ENCODE results near the gene ZBTB46. TPM values are rescaled to one million over a fixed set of nuclear protein-coding genes. Genes with fewer than 3 reads are reported as not detected.
"Not testable (repeated sequence)": the region's sequence is repeated elsewhere in the genome, so short reads cannot be mapped to it uniquely, and the experiment has no call there.

Gene ZBTB46
- total RNA-seq, 1 experiment from 2014 or later = 1.1 TPM

- CTCF ChIA-PET = no interaction called here
- intact Hi-C loops (cut with micrococcal nuclease; ENCODE audit: unreplicated experiment) = loop anchor here (10.0 kb wide), 1 partner anchor 196 kb away; the partner anchor contains the start of gene SAMD10
- no peak overlapping the region for H3K4me3 ChIP-seq (ENCODE audit: low read depth, low read length, poor library complexity, severe bottlenecking)
- TF ChIP-seq EZH2 (IDR thresholded peaks at IDR 0.05; ENCODE audit: borderline replicate concordance, low read depth, low read length, poor library complexity, severe bottlenecking) (no peak), CTCF (conservative IDR thresholded peaks at IDR 0.05; ENCODE audit: low read depth, low read length) (no peak)
- no peak for DNase-seq (ENCODE audit: low spot score)
- H3K4me1 ChIP-seq (ENCODE audit: insufficient read depth, low read length, poor library complexity, severe bottlenecking) = no peaks in the 10 kb centered on the region
- BruUV-seq (replicated peaks) = no TSS peak
- no peak overlapping the region for H3K27ac ChIP-seq (ENCODE audit: low read depth, low read length, poor library complexity, severe bottlenecking)
- H3K36me3 ChIP-seq (ENCODE audit: insufficient read depth, low read length, poor library complexity, severe bottlenecking) = no peaks in the 10 kb centered on the region
- POLR2A ChIA-PET (ENCODE audit: low non-redundant PET) = no interaction called here
- H3K9me3 ChIP-seq (ENCODE audit: low read depth, low read length, poor library complexity, severe bottlenecking) = no peaks in the 10 kb centered on the region
- H3K27me3 ChIP-seq (replicated peaks; ENCODE audit: insufficient read depth, low read depth, low read length, poor library complexity) = no peaks in the 10 kb centered on the region
These were observed 52.2 kb downstream of the ZBTB46 start for GRCh38 chr20:63778857-63779256.

GRCh38 chr20:63778034-63778752 lies 52.9 kb downstream of the ZBTB46 start:
- intact Hi-C loops (cut with micrococcal nuclease; ENCODE audit: unreplicated experiment) = loop anchor here (10.0 kb wide), 1 partner anchor 197 kb away; the partner anchor contains the start of gene SAMD10
- Histone ChIP-seq H3K4me3 (ENCODE audit: low read depth, low read length, poor library complexity, severe bottlenecking) (no peak overlapping the region), H3K27me3 (replicated peaks; ENCODE audit: insufficient read depth, low read depth, low read length, poor library complexity) (no peaks in the 10 kb centered on the region), H3K27ac (ENCODE audit: low read depth, low read length, poor library complexity, severe bottlenecking) (no peak overlapping the region), H3K9me3 (ENCODE audit: low read depth, low read length, poor library complexity, severe bottlenecking) (no peaks in the 10 kb centered on the region), H3K36me3 (ENCODE audit: insufficient read depth, low read length, poor library complexity, severe bottlenecking) (no peaks in the 10 kb centered on the region), H3K4me1 (ENCODE audit: insufficient read depth, low read length, poor library complexity, severe bottlenecking) (no peaks in the 10 kb centered on the region)
- TF ChIP-seq EZH2 (IDR thresholded peaks at IDR 0.05; ENCODE audit: borderline replicate concordance, low read depth, low read length, poor library complexity, severe bottlenecking) (no peak), CTCF (conservative IDR thresholded peaks at IDR 0.05; ENCODE audit: low read depth, low read length) (no peak)
- no TSS peak for BruUV-seq (replicated peaks)
- ChIA-PET POLR2A (ENCODE audit: low non-redundant PET) (no interaction called here), CTCF (no interaction called here)
- no peak for DNase-seq (ENCODE audit: low spot score)

- H3K4me1 ChIP-seq (ENCODE audit: insufficient read depth, low read length, poor library complexity, severe bottlenecking) = no peaks in the 10 kb centered on the region
- POLR2A ChIA-PET (ENCODE audit: low non-redundant PET) = no interaction called here
These were observed 53.5 kb downstream of the ZBTB46 start for GRCh38 chr20:63777614-63778013.

GRCh38 chr20:63776875-63777274 lies 54.2 kb downstream of the ZBTB46 start:
- CTCF ChIA-PET; H3K4me3 ChIP-seq (ENCODE audit: low read depth, low read length, poor library complexity, severe bottlenecking); H3K9me3 ChIP-seq (ENCODE audit: low read depth, low read length, poor library complexity, severe bottlenecking); H3K27me3 ChIP-seq (replicated peaks; ENCODE audit: insufficient read depth, low read depth, low read length, poor library complexity); H3K36me3 ChIP-seq (ENCODE audit: insufficient read depth, low read length, poor library complexity, severe bottlenecking); H3K27ac ChIP-seq (ENCODE audit: low read depth, low read length, poor library complexity, severe bottlenecking); H3K4me1 ChIP-seq (ENCODE audit: insufficient read depth, low read length, poor library complexity, severe bottlenecking); BruUV-seq (replicated peaks); DNase-seq (ENCODE audit: low spot score); POLR2A ChIA-PET (ENCODE audit: low non-redundant PET): not testable (repeated sequence)
- intact Hi-C loops (cut with micrococcal nuclease; ENCODE audit: unreplicated experiment) = loop anchor here (10.0 kb wide), 1 partner anchor 198 kb away; the partner anchor contains the start of gene SAMD10

More at GRCh38 chr20:63777614-63778013, 53.5 kb downstream of the ZBTB46 start:
- DNase-seq (ENCODE audit: low spot score) = no peak
- intact Hi-C loops (cut with micrococcal nuclease; ENCODE audit: unreplicated experiment) = loop anchor here (10.0 kb wide), 1 partner anchor 197 kb away; the partner anchor contains the start of gene SAMD10
- no TSS peak for BruUV-seq (replicated peaks)
- Histone ChIP-seq H3K4me3 (ENCODE audit: low read depth, low read length, poor library complexity, severe bottlenecking) (no peak overlapping the region), H3K27ac (ENCODE audit: low read depth, low read length, poor library complexity, severe bottlenecking) (no peak overlapping the region), H3K27me3 (replicated peaks; ENCODE audit: insufficient read depth, low read depth, low read length, poor library complexity) (no peaks in the 10 kb centered on the region), H3K9me3 (ENCODE audit: low read depth, low read length, poor library complexity, severe bottlenecking) (no peaks in the 10 kb centered on the region), H3K36me3 (ENCODE audit: insufficient read depth, low read length, poor library complexity, severe bottlenecking) (no peaks in the 10 kb centered on the region)
- TF ChIP-seq CTCF (conservative IDR thresholded peaks at IDR 0.05; ENCODE audit: low read depth, low read length) (no peak), EZH2 (IDR thresholded peaks at IDR 0.05; ENCODE audit: borderline replicate concordance, low read depth, low read length, poor library complexity, severe bottlenecking) (no peak)
- CTCF ChIA-PET = no interaction called here

All from A673 (cell line).